ENCODE data around the gene FGF9.

DNA sequence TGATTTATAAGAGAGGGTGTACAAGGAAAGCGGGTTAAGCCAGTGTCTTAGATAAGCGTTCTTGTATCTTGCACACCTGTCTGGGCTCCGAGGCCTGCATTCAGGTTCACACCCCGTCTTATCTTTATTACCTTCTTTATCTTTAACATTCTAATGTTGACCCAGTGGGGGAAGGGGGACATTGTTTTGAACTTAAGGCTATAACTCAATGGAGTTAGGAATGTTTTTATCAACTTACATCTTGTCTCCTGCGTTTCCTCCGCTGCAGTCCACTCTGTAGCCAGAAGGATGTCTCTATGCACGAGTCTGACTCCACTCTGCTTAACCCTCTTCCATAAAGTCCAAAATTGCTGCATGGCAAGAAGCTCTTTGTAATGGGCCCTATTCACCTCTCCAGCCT is 71.2 kb downstream of the FGF9 start:
- TF ChIP-seq, protein P1, sequence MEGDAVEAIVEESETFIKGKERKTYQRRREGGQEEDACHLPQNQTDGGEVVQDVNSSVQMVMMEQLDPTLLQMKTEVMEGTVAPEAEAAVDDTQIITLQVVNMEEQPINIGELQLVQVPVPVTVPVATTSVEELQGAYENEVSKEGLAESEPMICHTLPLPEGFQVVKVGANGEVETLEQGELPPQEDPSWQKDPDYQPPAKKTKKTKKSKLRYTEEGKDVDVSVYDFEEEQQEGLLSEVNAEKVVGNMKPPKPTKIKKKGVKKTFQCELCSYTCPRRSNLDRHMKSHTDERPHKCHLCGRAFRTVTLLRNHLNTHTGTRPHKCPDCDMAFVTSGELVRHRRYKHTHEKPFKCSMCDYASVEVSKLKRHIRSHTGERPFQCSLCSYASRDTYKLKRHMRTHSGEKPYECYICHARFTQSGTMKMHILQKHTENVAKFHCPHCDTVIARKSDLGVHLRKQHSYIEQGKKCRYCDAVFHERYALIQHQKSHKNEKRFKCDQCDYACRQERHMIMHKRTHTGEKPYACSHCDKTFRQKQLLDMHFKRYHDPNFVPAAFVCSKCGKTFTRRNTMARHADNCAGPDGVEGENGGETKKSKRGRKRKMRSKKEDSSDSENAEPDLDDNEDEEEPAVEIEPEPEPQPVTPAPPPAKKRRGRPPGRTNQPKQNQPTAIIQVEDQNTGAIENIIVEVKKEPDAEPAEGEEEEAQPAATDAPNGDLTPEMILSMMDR (IDR thresholded peaks at IDR 0.05; ENCODE audit: low read depth, low read length): no peak
- no peak for TF ChIP-seq EZH2phosphoT487 (IDR thresholded peaks at IDR 0.05; ENCODE audit: low read depth)

All from OCI-LY3 (cell line).